CD14-positive monocyte (primary cell): Measurements from ENCODE around the gene KLHL30. TPM values are rescaled to one million over a fixed set of nuclear protein-coding genes. Genes with fewer than 3 reads are reported as not detected.
A peak's percentile ranks its signal among the peaks of the same experiment; 100 is the strongest.

Experiments used
- DNase-seq, 3 donors: peaks; one replicate each; pipeline ENCODE4 v3.0.0-alpha.2; 2011 to 2022
- H2AFZ ChIP-seq: 2 replicates; pipeline ENCODE4 v1.6.0; 2012; ENCODE audit warnings: mild to moderate bottlenecking, low read depth, low read length, inconsistent platforms; ENCODE audit not compliant: insufficient read depth, poor library complexity, severe bottlenecking
- H3K27ac ChIP-seq, 2 donors: 1 replicate in 1 of 2; 2 replicates in 1 of 2; pipeline ENCODE4 v1.5.1; 2012 to 2013; ENCODE audit warnings: low read length in 2 of 2, control low read depth in 1 of 2, inconsistent platforms in 1 of 2, low read depth in 1 of 2, mild to moderate bottlenecking in 1 of 2
- H3K27me3 ChIP-seq, 2 donors: one replicate each; pipeline versions ENCODE4 v1.6.0 to v1.6.1; 2011 to 2013; ENCODE audit warnings: low read length in 2 of 2; ENCODE audit not compliant: control insufficient read depth in 2 of 2, insufficient read depth in 2 of 2
- H3K36me3 ChIP-seq, 2 donors: replicated peaks in 1 of 2; 1 replicate in 1 of 2; 2 replicates in 1 of 2; pipeline versions ENCODE4 v1.5.1 to v1.6.1; 2012 to 2013; ENCODE audit warnings: low read length in 2 of 2, control low read depth in 1 of 2, inconsistent platforms in 1 of 2, mild to moderate bottlenecking in 1 of 2; ENCODE audit not compliant: insufficient read depth in 2 of 2, control insufficient read depth in 1 of 2
- H3K4me1 ChIP-seq, 2 donors: 1 replicate in 1 of 2; 2 replicates in 1 of 2; pipeline versions ENCODE4 v1.5.1 to v1.6.1; 2012 to 2013; ENCODE audit warnings: low read length in 2 of 2, control low read depth in 1 of 2, inconsistent platforms in 1 of 2, mild to moderate bottlenecking in 1 of 2, moderate library complexity in 1 of 2; ENCODE audit not compliant: insufficient read depth in 2 of 2, control insufficient read depth in 1 of 2
- H3K4me2 ChIP-seq: replicated peaks from 2 replicates; pipeline ENCODE3; 2012; ENCODE audit warnings: low read length, moderate library complexity, mild to moderate bottlenecking; ENCODE audit not compliant: poor library complexity, severe bottlenecking; ENCODE audit errors: extremely low read depth
- H3K4me3 ChIP-seq, 3 experiments: fragments of 200-600 bp in 1 of 3; sonication (generic) in 1 of 3; replicated peaks in 1 of 3; 1 replicate in 2 of 3; 2 replicates in 1 of 3; pipeline ENCODE4 v1.5.1; 2011 to 2013; ENCODE audit warnings: low read length in 3 of 3, mild to moderate bottlenecking in 3 of 3, control low read depth in 2 of 3, low read depth in 2 of 3, inconsistent platforms in 1 of 3, moderate library complexity in 1 of 3
- H3K79me2 ChIP-seq: 2 replicates; pipeline ENCODE4 v1.6.0; 2012; ENCODE audit warnings: mild to moderate bottlenecking, control low read depth, inconsistent platforms, low read length, moderate library complexity; ENCODE audit not compliant: insufficient read depth
- H3K9ac ChIP-seq: 2 replicates; pipeline ENCODE4 v1.6.0; 2017; ENCODE audit warnings: low read length, mild to moderate bottlenecking; ENCODE audit not compliant: insufficient read depth, poor library complexity, severe bottlenecking
- H3K9me3 ChIP-seq, 2 donors: replicated peaks in 1 of 2; 1 replicate in 1 of 2; 2 replicates in 1 of 2; pipeline versions ENCODE4 v1.5.1 to v1.6.1; 2012 to 2013; ENCODE audit warnings: low read length in 2 of 2, control low read depth in 1 of 2; ENCODE audit not compliant: control insufficient read depth in 1 of 2, insufficient read depth in 1 of 2
- H4K20me1 ChIP-seq: 2 replicates; pipeline ENCODE4 v1.6.0; 2012; ENCODE audit warnings: mild to moderate bottlenecking, low read length, control low read depth, moderate library complexity; ENCODE audit not compliant: insufficient read depth
- H3K27ac Mint-ChIP-seq, 7 donors: one replicate each; pipeline ENCODE4 v1.8.0; 2020; ENCODE audit warnings: mild to moderate bottlenecking in 7 of 7, mixed read lengths in 7 of 7, moderate library complexity in 6 of 7, inconsistent platforms in 2 of 7
- H3K27me3 Mint-ChIP-seq, 3 donors: one replicate each; pipeline ENCODE4 v1.8.0; 2021 to 2022; ENCODE audit warnings: low read depth in 3 of 3, mild to moderate bottlenecking in 3 of 3, mixed read lengths in 3 of 3, moderate library complexity in 3 of 3, inconsistent platforms in 1 of 3
- H3K36me3 Mint-ChIP-seq, 2 donors: one replicate each; pipeline ENCODE4 v1.8.0; 2020; ENCODE audit warnings: mixed read lengths in 2 of 2, inconsistent platforms in 1 of 2, mild to moderate bottlenecking in 1 of 2
- H3K4me1 Mint-ChIP-seq: one replicate; pipeline ENCODE4 v1.8.0; 2020; ENCODE audit warnings: mild to moderate bottlenecking, mixed read lengths
- H3K4me3 Mint-ChIP-seq, 2 donors: one replicate each; pipeline ENCODE4 v1.8.0; 2020; ENCODE audit warnings: mild to moderate bottlenecking in 2 of 2, mixed read lengths in 2 of 2, moderate library complexity in 1 of 2
- H3K9me3 Mint-ChIP-seq, 7 donors: one replicate each; pipeline ENCODE4 v1.8.0; 2020 to 2022; ENCODE audit warnings: mixed read lengths in 7 of 7, mild to moderate bottlenecking in 6 of 7, moderate library complexity in 6 of 7, inconsistent platforms in 2 of 7
- WGBS: methylation state at CpG from one replicate; pipeline ENCODE4 v1.1.5; 2013; ENCODE audit warnings: missing lambda C conversion rate; ENCODE audit not compliant: insufficient coverage; 5-methylcytosine and 5-hydroxymethylcytosine counted together
- intact Hi-C, 2 donors: fragments of 100-400 bp; cut with micrococcal nuclease; formaldehyde crosslinking; loops; one replicate each; pipeline versions ENCODE4 v1.15.0 to v1.15.1; 2023
- polyA plus RNA-seq, 3 donors: library from polyadenylated mRNA; depleted of rRNA in 1 of 3; unstranded in 2 of 3; stranded (reverse) in 1 of 3; fragments of 300-500 nt in 2 of 3; fragments of >200 nt in 1 of 3; fragmentation: Illumina TruSeq in 2 of 3; gene quantifications; 1 replicate in 2 of 3; 2 replicates in 1 of 3; pipeline ENCODE4 v1.2.3, GENCODE V29; 2012 to 2021
- TF ChIP-seq, protein P1 (sequence below): fragments of 200-600 bp; IDR thresholded peaks from one replicate; pipeline ENCODE4 v1.8.0; 2022; ENCODE audit warnings: antibody characterized with exemption, mild to moderate bottlenecking

The KLHL30 gene
- polyA plus RNA-seq, 3 donors, result 0.01 to 0.14 TPM; not detected in 1

DNA sequence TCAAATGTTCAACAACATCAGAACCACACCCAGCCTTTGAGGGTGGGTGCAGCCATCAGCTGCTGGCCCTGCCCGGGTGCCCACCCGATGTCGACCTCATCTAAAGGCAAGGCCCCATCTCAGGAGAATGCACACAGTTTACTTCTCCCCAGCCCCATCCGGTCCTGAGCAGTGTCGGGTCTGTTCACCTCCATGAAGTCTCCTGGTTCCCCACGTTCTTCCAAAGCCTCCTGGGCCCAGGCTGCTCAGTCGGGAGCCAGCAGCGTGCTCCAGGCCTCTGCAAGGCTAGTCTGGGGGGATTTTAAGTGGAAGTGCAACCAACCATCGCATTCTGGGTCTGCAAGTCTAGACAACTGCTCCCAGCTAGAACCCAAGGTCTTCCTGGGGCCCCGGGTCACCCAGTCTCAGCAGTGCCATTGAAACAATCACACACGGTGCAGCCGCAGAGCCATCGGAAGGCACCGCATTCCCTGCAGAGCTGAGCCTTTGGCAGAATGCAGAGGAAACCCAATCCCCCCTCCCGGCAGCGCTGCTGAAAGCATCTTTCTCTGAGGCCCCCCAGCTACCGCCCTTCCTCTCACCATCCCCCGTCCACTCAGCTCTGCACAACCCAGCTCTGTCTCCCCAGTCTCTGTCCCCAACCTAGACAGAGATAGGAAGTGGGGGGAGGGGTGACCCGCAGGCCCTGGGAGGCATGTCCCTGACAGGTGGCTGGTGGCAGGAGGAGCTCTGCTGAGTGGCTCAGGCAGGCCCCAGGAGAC is 29.9 kb upstream of the KLHL30 start:
- intact Hi-C loops, result no loop called here
- Histone ChIP-seq H3K4me2 (no peak overlapping the region), H3K4me3 (no peak overlapping the region), H3K27me3 (no peaks in the 10 kb centered on the region), H3K36me3 (no peaks in the 10 kb centered on the region), H3K4me1 (peaks cover 17 to 25% of the 10 kb centered on the region in 2 donors), H3K27ac (no peak overlapping the region), H3K9ac (no peak overlapping the region), H3K9me3 (peaks cover 7 to 8% of the 10 kb centered on the region in 2 donors), H2AFZ (no peak overlapping the region), H4K20me1 (no peaks in the 10 kb centered on the region), H3K79me2 (no peaks in the 10 kb centered on the region)
- Mint-ChIP-seq H3K36me3 (no peaks in the 10 kb centered on the region), H3K4me3 (peak overlapping the region in 1 of 2 donors; percentile 31), H3K4me1 (peaks cover 20% of the 10 kb centered on the region), H3K9me3 (peaks cover 5 to 25% (median 13%) of the 10 kb centered on the region in 7 donors), H3K27me3 (peaks cover 2 to 10% (median 3%) of the 10 kb centered on the region in 3 donors), H3K27ac (peak overlapping the region in 3 of 7 donors; percentile 8 to 37 (median 10))
- TF ChIP-seq, protein P1, sequence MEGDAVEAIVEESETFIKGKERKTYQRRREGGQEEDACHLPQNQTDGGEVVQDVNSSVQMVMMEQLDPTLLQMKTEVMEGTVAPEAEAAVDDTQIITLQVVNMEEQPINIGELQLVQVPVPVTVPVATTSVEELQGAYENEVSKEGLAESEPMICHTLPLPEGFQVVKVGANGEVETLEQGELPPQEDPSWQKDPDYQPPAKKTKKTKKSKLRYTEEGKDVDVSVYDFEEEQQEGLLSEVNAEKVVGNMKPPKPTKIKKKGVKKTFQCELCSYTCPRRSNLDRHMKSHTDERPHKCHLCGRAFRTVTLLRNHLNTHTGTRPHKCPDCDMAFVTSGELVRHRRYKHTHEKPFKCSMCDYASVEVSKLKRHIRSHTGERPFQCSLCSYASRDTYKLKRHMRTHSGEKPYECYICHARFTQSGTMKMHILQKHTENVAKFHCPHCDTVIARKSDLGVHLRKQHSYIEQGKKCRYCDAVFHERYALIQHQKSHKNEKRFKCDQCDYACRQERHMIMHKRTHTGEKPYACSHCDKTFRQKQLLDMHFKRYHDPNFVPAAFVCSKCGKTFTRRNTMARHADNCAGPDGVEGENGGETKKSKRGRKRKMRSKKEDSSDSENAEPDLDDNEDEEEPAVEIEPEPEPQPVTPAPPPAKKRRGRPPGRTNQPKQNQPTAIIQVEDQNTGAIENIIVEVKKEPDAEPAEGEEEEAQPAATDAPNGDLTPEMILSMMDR, result no peak
- no peak for DNase-seq
- WGBS, result 70% methylated on average over 12 of the region's 19 CpGs

DNA sequence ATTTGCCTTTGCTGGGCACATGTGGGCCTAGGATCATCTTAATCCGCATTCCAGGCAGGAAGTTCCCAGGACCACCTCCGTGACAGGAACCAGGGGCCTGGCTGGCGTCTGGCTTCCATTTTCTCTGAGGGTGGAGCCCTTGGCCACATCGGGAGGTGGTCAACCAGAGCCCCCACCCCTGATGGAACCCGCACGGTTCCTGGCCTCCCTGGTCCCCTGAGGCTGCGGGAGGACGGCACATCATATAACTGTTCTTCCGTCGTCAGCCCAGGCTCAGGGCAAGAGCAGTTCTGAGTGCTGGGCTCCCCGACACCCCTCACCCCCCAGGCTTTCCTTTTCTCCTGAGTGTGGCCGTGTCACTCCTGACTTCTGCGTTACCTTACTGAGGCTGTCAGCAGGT is 24.9 kb upstream of the KLHL30 start:
- Histone ChIP-seq H3K4me2 (no peak overlapping the region), H4K20me1 (no peaks in the 10 kb centered on the region), H3K79me2 (no peaks in the 10 kb centered on the region), H2AFZ (no peak overlapping the region), H3K9ac (no peak overlapping the region), H3K4me1 (peaks cover 4 to 5% of the 10 kb centered on the region in 2 donors), H3K4me3 (no peak overlapping the region), H3K27me3 (no peaks in the 10 kb centered on the region), H3K36me3 (no peaks in the 10 kb centered on the region), H3K27ac (no peak overlapping the region), H3K9me3 (peaks cover 7 to 11% of the 10 kb centered on the region in 2 donors)
- Mint-ChIP-seq H3K4me1 (peaks cover 7% of the 10 kb centered on the region), H3K27ac (peak overlapping the region in 2 of 7 donors; percentile 12 to 20), H3K27me3 (peaks cover 11% of the 10 kb centered on the region in 3 donors), H3K4me3 (no peak overlapping the region), H3K9me3 (peaks cover 8 to 31% (median 19%) of the 10 kb centered on the region in 7 donors), H3K36me3 (no peaks in the 10 kb centered on the region)
- intact Hi-C loops, result no loop called here
- WGBS, result 94% methylated on average over 13 of the region's 13 CpGs
- TF ChIP-seq, protein P1, result no peak
- no peak for DNase-seq
